Pulmonary artery endothelial cell (primary cell): Measurements from ENCODE around the gene ROBO1. TPM values are rescaled to one million over a fixed set of nuclear protein-coding genes. Genes with fewer than 3 reads are reported as not detected.

Experiments
- DNase-seq: peaks from one replicate; pipeline ENCODE4 v3.0.0-alpha.2; 2011; ENCODE audit warnings: low read depth, low spot score
- total RNA-seq: library from RNA; depleted of rRNA; stranded (reverse); fragments of >200 nt; gene quantifications from 2 replicates; pipeline ENCODE4 v1.2.3, GENCODE V29; 2014

ROBO1 gene
- total RNA-seq, 1 donor from 2014 or later, result 26.4 TPM

GRCh38 chr3:79085171-79085570, 682.6 kb downstream of the ROBO1 start:
- no peak for DNase-seq

- no peak for DNase-seq
Observed at GRCh38 chr3:79081335-79081734, 686.5 kb downstream of the ROBO1 start.

GRCh38 chr3:79074558-79074957, 693.2 kb downstream of the ROBO1 start:
- no peak for DNase-seq

GRCh38 chr3:79067734-79068133, 700.1 kb downstream of the ROBO1 start:
- no peak for DNase-seq

- no peak for DNase-seq
Observed at GRCh38 chr3:79066481-79066880, 701.3 kb downstream of the ROBO1 start.

- no peak for DNase-seq
Observed at GRCh38 chr3:79063624-79064023, 704.2 kb downstream of the ROBO1 start.

- no peak for DNase-seq
Observed at GRCh38 chr3:79057756-79058155, 710.0 kb downstream of the ROBO1 start.

GRCh38 chr3:79056498-79056897, 711.3 kb downstream of the ROBO1 start:
- DNase-seq, result no peak

GRCh38 chr3:79052054-79052681, 715.6 kb downstream of the ROBO1 start:
- no peak for DNase-seq

GRCh38 chr3:79047581-79047980, 720.2 kb downstream of the ROBO1 start:
- no peak for DNase-seq

GRCh38 chr3:79041621-79042020, 726.2 kb downstream of the ROBO1 start:
- no peak for DNase-seq

GRCh38 chr3:79040701-79041100, 727.1 kb downstream of the ROBO1 start:
- no peak for DNase-seq

- no peak for DNase-seq
Observed at GRCh38 chr3:79040091-79040490, 727.7 kb downstream of the ROBO1 start.

GRCh38 chr3:79039192-79039591, 728.6 kb downstream of the ROBO1 start:
- no peak for DNase-seq

GRCh38 chr3:79038636-79039035, 729.2 kb downstream of the ROBO1 start:
- DNase-seq, result no peak

GRCh38 chr3:79038057-79038456, 729.7 kb downstream of the ROBO1 start:
- DNase-seq, result no peak

- no peak for DNase-seq
Observed at GRCh38 chr3:79032686-79033318, 735.0 kb downstream of the ROBO1 start.

- DNase-seq, result no peak
Observed at GRCh38 chr3:79030157-79030556, 737.6 kb downstream of the ROBO1 start.

GRCh38 chr3:79028916-79029315, 738.9 kb downstream of the ROBO1 start:
- DNase-seq, result no peak

GRCh38 chr3:79027593-79027992, 740.2 kb downstream of the ROBO1 start:
- DNase-seq, result no peak

GRCh38 chr3:79019924-79020173, 747.9 kb downstream of the ROBO1 start:
- DNase-seq, result no peak

GRCh38 chr3:79019137-79019923, 748.5 kb downstream of the ROBO1 start:
- DNase-seq, result peak; percentile 39

GRCh38 chr3:79018671-79019136, 749.1 kb downstream of the ROBO1 start:
- DNase-seq, result no peak
